H1 (cell line): ENCODE measurements around the gene DAP. TPM values are rescaled to one million over a fixed set of nuclear protein-coding genes. Genes with fewer than 3 reads are reported as not detected.

Experiments
- CTCF ChIA-PET: fragments of 300-600 bp; sonication (Branson Sonifier 250); formaldehyde crosslinking; loops from one replicate; lab custom pipeline; 2021; ENCODE audit not compliant: partially characterized antibody; lab: Charles Lee
- POLR2A ChIA-PET: fragments of 300-600 bp; sonication (Branson Sonifier 250); formaldehyde crosslinking; loops from one replicate; lab custom pipeline; 2021; ENCODE audit warnings: inconsistent platforms; ENCODE audit not compliant: partially characterized antibody; lab: Charles Lee
- DNase-seq, 2 experiments: peaks; one replicate each; pipeline versions ENCODE4 v3.0.0 to v3.0.0-alpha.2; 2010 to 2022; ENCODE audit warnings: low spot score in 2 of 2, low read depth in 1 of 2, mixed read lengths in 1 of 2
- FAIRE-seq: peaks from 2 replicates; lab custom pipeline; 2011; peaks lifted over from hg19 to GRCh38; lab: Jason Lieb, UNC
- H2AFZ ChIP-seq: 2 replicates; pipeline ENCODE4 v1.8.1; 2012; ENCODE audit warnings: low read length, inconsistent platforms
- H2AK5ac ChIP-seq: 2 replicates; pipeline ENCODE4 v1.6.1; 2013; ENCODE audit warnings: low read depth, low read length
- H2BK120ac ChIP-seq: replicated peaks from 2 replicates; pipeline ENCODE3; 2013; ENCODE audit warnings: low read depth, low read length, inconsistent platforms
- H2BK12ac ChIP-seq: 2 replicates; pipeline ENCODE4 v1.6.1; 2013; ENCODE audit warnings: low read depth, low read length
- H2BK15ac ChIP-seq: 2 replicates; pipeline ENCODE4 v1.6.1; 2013; ENCODE audit warnings: low read length
- H2BK20ac ChIP-seq: 2 replicates; pipeline ENCODE4 v1.6.1; 2013; ENCODE audit warnings: low read length
- H2BK5ac ChIP-seq: 2 replicates; pipeline ENCODE4 v1.6.1; 2013; ENCODE audit warnings: low read depth, low read length
- H3K14ac ChIP-seq: 2 replicates; pipeline ENCODE4 v1.6.1; 2013; ENCODE audit warnings: inconsistent platforms; ENCODE audit not compliant: insufficient read length
- H3K18ac ChIP-seq: 2 replicates; pipeline ENCODE4 v1.6.1; 2013; ENCODE audit warnings: low read length; ENCODE audit errors: extremely low read depth
- H3K23ac ChIP-seq: 2 replicates; pipeline ENCODE4 v1.6.1; 2013; ENCODE audit warnings: inconsistent platforms; ENCODE audit not compliant: insufficient read length
- H3K23me2 ChIP-seq: 2 replicates; pipeline ENCODE4 v1.6.1; 2013; ENCODE audit warnings: low read depth, low read length
- H3K27ac ChIP-seq: 2 replicates; pipeline ENCODE4 v1.6.1; 2011; ENCODE audit warnings: low read depth, low read length, inconsistent platforms
- H3K27me3 ChIP-seq, 4 experiments: replicated peaks in 1 of 4; 1 replicate in 1 of 4; 2 replicates in 3 of 4; pipeline versions ENCODE4 v1.6.1 to v1.8.1; 2011 to 2013; ENCODE audit warnings: low read length in 3 of 4, mild to moderate bottlenecking in 3 of 4, inconsistent platforms in 2 of 4, mixed read lengths in 2 of 4, moderate library complexity in 1 of 4; ENCODE audit not compliant: control insufficient read depth in 3 of 4, insufficient read depth in 3 of 4; ENCODE audit errors: extremely low read depth in 1 of 4
- H3K36me3 ChIP-seq, 4 experiments: 2 replicates each; pipeline versions ENCODE4 v1.6.1 to v1.8.1; 2011 to 2013; ENCODE audit warnings: mild to moderate bottlenecking in 4 of 4, low read length in 3 of 4, moderate library complexity in 2 of 4, control low read depth in 1 of 4, inconsistent platforms in 1 of 4; ENCODE audit not compliant: insufficient read depth in 4 of 4, control insufficient read depth in 2 of 4
- H3K4ac ChIP-seq: replicated peaks from 2 replicates; pipeline ENCODE3; 2013; ENCODE audit warnings: low read length, low read depth, mixed read lengths, inconsistent platforms; ENCODE audit not compliant: insufficient read length
- H3K4me1 ChIP-seq, 4 experiments: replicated peaks in 1 of 4; 1 replicate in 1 of 4; 2 replicates in 3 of 4; pipeline versions ENCODE4 v1.6.1 to v1.8.1; 2011 to 2013; ENCODE audit warnings: low read length in 3 of 4, inconsistent platforms in 2 of 4, mixed read lengths in 1 of 4; ENCODE audit not compliant: insufficient read depth in 4 of 4, control insufficient read depth in 3 of 4
- H3K4me2 ChIP-seq, 2 experiments: 2 replicates each; pipeline versions ENCODE4 v1.6.1 to v1.8.1; 2011 to 2013; ENCODE audit warnings: low read depth in 2 of 2, low read length in 2 of 2, control low read depth in 1 of 2, inconsistent platforms in 1 of 2, mild to moderate bottlenecking in 1 of 2; ENCODE audit not compliant: insufficient read depth in 1 of 2
- H3K4me3 ChIP-seq, 4 experiments: fragments of 200-600, 300-600 bp in 1 of 4; sonication (generic), shearing (Covaris generic), sonication (Bioruptor Twin) in 1 of 4; 2 replicates each; pipeline versions ENCODE4 v1.5.1 to v1.8.1; 2011 to 2016; ENCODE audit warnings: low read length in 4 of 4, low read depth in 3 of 4, control low read depth in 2 of 4, inconsistent platforms in 2 of 4, mild to moderate bottlenecking in 2 of 4, mixed read lengths in 1 of 4, moderate library complexity in 1 of 4; ENCODE audit not compliant: insufficient read depth in 2 of 4; ENCODE audit errors: extremely low read depth in 1 of 4
- H3K56ac ChIP-seq: replicated peaks from 2 replicates; pipeline ENCODE3; 2013; ENCODE audit warnings: low read depth, mild to moderate bottlenecking, mixed read lengths, low read length, inconsistent platforms; ENCODE audit not compliant: insufficient read length
- H3K79me1 ChIP-seq: 2 replicates; pipeline ENCODE4 v1.6.1; 2013; ENCODE audit warnings: low read depth, low read length, control low read depth
- H3K79me2 ChIP-seq, 2 experiments: 2 replicates each; pipeline versions ENCODE4 v1.6.1 to v1.8.1; 2012 to 2013; ENCODE audit warnings: low read length in 2 of 2, mild to moderate bottlenecking in 2 of 2, inconsistent platforms in 1 of 2; ENCODE audit not compliant: insufficient read depth in 2 of 2, control insufficient read depth in 1 of 2
- H3K9ac ChIP-seq, 4 experiments: replicated peaks in 1 of 4; 1 replicate in 1 of 4; 2 replicates in 3 of 4; pipeline versions ENCODE4 v1.6.1 to v1.8.1; 2011 to 2013; ENCODE audit warnings: low read depth in 3 of 4, low read length in 3 of 4, control low read depth in 2 of 4, mild to moderate bottlenecking in 2 of 4, moderate library complexity in 2 of 4, inconsistent platforms in 1 of 4; ENCODE audit errors: extremely low read depth in 1 of 4
- H3K9me3 ChIP-seq, 2 experiments: 2 replicates each; pipeline versions ENCODE4 v1.6.1 to v1.8.1; 2012 to 2013; ENCODE audit warnings: mild to moderate bottlenecking in 2 of 2, moderate library complexity in 2 of 2, control low read depth in 1 of 2, inconsistent platforms in 1 of 2, low read depth in 1 of 2, low read length in 1 of 2, mixed read lengths in 1 of 2; ENCODE audit not compliant: insufficient read depth in 2 of 2
- H4K20me1 ChIP-seq, 2 experiments: replicated peaks in 1 of 2; 2 replicates each; pipeline versions ENCODE3 to v1.8.1; 2011 to 2013; ENCODE audit warnings: inconsistent platforms in 2 of 2, low read length in 2 of 2, mild to moderate bottlenecking in 1 of 2; ENCODE audit not compliant: insufficient read depth in 2 of 2, control insufficient read depth in 1 of 2
- H4K5ac ChIP-seq: 2 replicates; pipeline ENCODE4 v1.6.1; 2013; ENCODE audit warnings: low read length, low read depth, mixed read lengths, inconsistent platforms; ENCODE audit not compliant: insufficient read length
- H4K8ac ChIP-seq: 2 replicates; pipeline ENCODE4 v1.8.0; 2013; ENCODE audit warnings: mild to moderate bottlenecking, moderate library complexity, low read length, inconsistent platforms; ENCODE audit not compliant: insufficient read depth; ENCODE audit errors: extremely low read depth
- H4K91ac ChIP-seq: replicated peaks from 2 replicates; pipeline ENCODE3; 2013; ENCODE audit warnings: low read length, mixed read lengths, inconsistent platforms; ENCODE audit not compliant: insufficient read length
- GTF2F1 ChIP-seq: IDR thresholded peaks from 2 replicates; pipeline ENCODE4 v1.6.1; 2012; ENCODE audit warnings: low read depth, low read length, improper control_type of control experiment, borderline replicate concordance
- WGBS, 2 experiments: shearing (Covaris generic) in 1 of 2; methylation state at CpG; one replicate each; pipeline versions ENCODE4 v1.1.6 to v1.1.7; 2013 to 2015; ENCODE audit warnings: low lambda C conversion rate in 2 of 2, mixed read lengths in 2 of 2, inconsistent platforms in 1 of 2, low coverage in 1 of 2, missing lambda C conversion rate in 1 of 2; ENCODE audit not compliant: insufficient replicate concordance in 2 of 2, insufficient coverage in 1 of 2, insufficient read length in 1 of 2; ENCODE audit errors: extremely low coverage in 1 of 2, missing lambda C conversion rate in 1 of 2; 5-methylcytosine and 5-hydroxymethylcytosine counted together
- polyA plus RNA-seq, 7 experiments: library from polyadenylated mRNA; depleted of rRNA in 3 of 7; stranded (reverse) in 5 of 7; unstranded in 2 of 7; fragments of >200 nt in 5 of 7; fragments of 200-250 nt in 2 of 7; gene quantifications; 1 replicate in 5 of 7; 2 replicates in 1 of 7; 4 replicates in 1 of 7; pipeline versions ENCODE4 v1.2.1 to v1.2.3, GENCODE V29; 2011 to 2013; ENCODE audit warnings: missing spikeins in 2 of 7, mixed read lengths in 2 of 7
- total RNA-seq: library from RNA; stranded (reverse); fragmentation: NEBNext Ultra II Directional; extraction: Animal tissue kit (Norgen Biotek cat#: 25700); gene quantifications from 2 replicates; pipeline ENCODE4 v1.2.1, GENCODE V29; 2021

The DAP gene
- total and polyA plus RNA-seq, 2 of the 8 experiments (the other 6 are each of a cell fraction or from before 2014, with no cell fraction given), result 26.2 to 44.4 TPM

- Histone ChIP-seq H2AK5ac (peak overlapping the region; percentile 88; the same call in 1 of the 2 replicates), H3K79me1 (peaks cover 4% of the 10 kb centered on the region; the same call in 1 of the 2 replicates), H3K27ac (no peak overlapping the region), H3K56ac (no peak overlapping the region), H3K18ac (peak overlapping the region; percentile 34), H2BK5ac (peak overlapping the region; percentile 54; the same call in 1 of the 2 replicates), H2BK120ac (peak overlapping the region; percentile 67), H3K4me3 (no peak overlapping the region), H3K23me2 (peaks cover 7% of the 10 kb centered on the region), H3K36me3 (no peaks in the 10 kb centered on the region), H3K79me2 (peaks cover 0 to 17% of the 10 kb centered on the region in 2 experiments; a peak in 2 of 4 replicates), H3K23ac (no peak overlapping the region), H3K4me1 (peaks cover 18 to 50% (median 36%) of the 10 kb centered on the region in 4 experiments), H3K9ac (no peak overlapping the region), H2AFZ (no peak overlapping the region), H3K4ac (peak overlapping the region; percentile 64), H4K20me1 (peaks cover 0 to 2% of the 10 kb centered on the region in 2 experiments), H2BK20ac (peak overlapping the region; percentile 15), H2BK15ac (peak overlapping the region; percentile 4; the same call in 1 of the 2 replicates), H3K4me2 (peak overlapping the region in 1 of 2 experiments; percentile 29; a peak in 1 of 4 replicates), H2BK12ac (no peak overlapping the region), H3K27me3 (no peaks in the 10 kb centered on the region), H4K5ac (no peak overlapping the region), H3K9me3 (no peaks in the 10 kb centered on the region), H4K91ac (peak overlapping the region; percentile 91), H3K14ac (no peak overlapping the region), H4K8ac (no peak overlapping the region; the same call in 1 of the 2 replicates)
- FAIRE-seq (no peak), DNase-seq (peak in 1 of 2 experiments; percentile 49)
- WGBS, 2 experiments, result 47% methylated on average over 10 of the region's 10 CpGs; no CpG with 5 or more reads in 1 of the 2 experiments
- ChIA-PET POLR2A (interaction anchor here (1.6 kb wide), 1 partner anchor 17 kb away, joined by 3 read pairs; no protein-coding TSS in a partner anchor), CTCF (interaction anchor here (0.5 to 4.6 kb wide), 6 partner anchors 9 to 211 kb away, joined by 3 to 49 read pairs (median 12); no protein-coding TSS in a partner anchor)
- TF ChIP-seq GTF2F1, result no peak
Observed at GRCh38 chr5:10635257-10635866, 125.7 kb downstream of the DAP start.
